HEK293 (cell line): ENCODE measurements around the gene ITPKC.

Experiments
- ZNF184 ChIP-seq: fragments of 450-650 bp; IDR thresholded peaks from 2 replicates; pipeline ENCODE4 v1.5.1; 2018; ENCODE audit warnings: missing biosample characterization, mild to moderate bottlenecking, missing genetic modification characterization
- ZNF354C ChIP-seq: fragments of 450-650 bp; formaldehyde crosslinking; IDR thresholded peaks from 2 replicates; pipeline ENCODE4 v1.5.1; 2016; ENCODE audit warnings: missing biosample characterization, missing genetic modification characterization, low read depth, borderline replicate concordance
- TF ChIP-seq, protein P1 (sequence below): fragments of 450-650 bp; formaldehyde crosslinking; IDR thresholded peaks from 2 replicates; pipeline ENCODE4 v1.5.1; 2016; ENCODE audit warnings: missing biosample characterization, missing genetic modification characterization
- TF ChIP-seq, protein P2 (sequence below): fragments of 450-650 bp; formaldehyde crosslinking; optimal IDR thresholded peaks from 2 replicates; pipeline ENCODE3; 2016; ENCODE audit warnings: missing biosample characterization, mild to moderate bottlenecking, missing genetic modification characterization
- TF ChIP-seq, protein P3 (sequence below): fragments of 450-650 bp; IDR thresholded peaks from 2 replicates; pipeline ENCODE4 v1.5.1; 2018; ENCODE audit warnings: missing biosample characterization, mild to moderate bottlenecking, missing genetic modification characterization

DNA sequence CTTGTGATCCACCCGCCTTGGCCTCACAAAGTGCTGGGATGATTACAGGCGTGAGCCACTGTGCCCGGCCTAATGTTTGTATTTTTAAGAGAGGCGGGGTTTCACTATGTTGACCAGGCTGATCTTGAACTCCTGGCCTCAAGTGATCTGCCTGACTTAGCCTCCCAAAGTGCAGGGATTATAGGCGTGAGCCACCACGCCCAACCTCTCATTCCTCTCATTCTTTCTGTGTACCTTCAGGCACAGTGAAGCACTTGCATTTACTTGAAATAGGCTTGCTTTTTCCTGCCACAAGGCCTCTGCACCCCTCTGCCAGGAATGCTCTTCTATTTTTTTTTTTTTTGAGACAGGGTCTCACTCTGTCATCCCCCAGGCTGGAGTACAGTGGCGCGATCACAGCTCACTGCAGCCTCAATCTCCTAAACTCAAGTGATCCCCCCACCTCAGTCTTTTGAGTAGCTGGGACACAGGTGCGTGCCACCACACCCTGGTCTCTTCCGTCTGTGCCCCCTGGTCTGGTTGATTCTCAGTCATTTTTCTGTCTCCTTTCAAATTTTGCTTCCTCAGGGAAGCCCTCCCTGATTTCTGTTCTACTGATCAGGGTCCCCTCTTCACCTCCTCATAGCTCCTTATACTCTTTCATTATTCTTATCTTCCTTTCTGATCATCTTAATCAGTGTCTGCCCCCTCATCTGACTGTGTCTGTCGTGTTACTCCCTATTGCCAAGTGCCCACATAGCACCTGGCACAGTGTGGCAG, 18.3 kb downstream of the ITPKC start:
- TF ChIP-seq, protein P1, sequence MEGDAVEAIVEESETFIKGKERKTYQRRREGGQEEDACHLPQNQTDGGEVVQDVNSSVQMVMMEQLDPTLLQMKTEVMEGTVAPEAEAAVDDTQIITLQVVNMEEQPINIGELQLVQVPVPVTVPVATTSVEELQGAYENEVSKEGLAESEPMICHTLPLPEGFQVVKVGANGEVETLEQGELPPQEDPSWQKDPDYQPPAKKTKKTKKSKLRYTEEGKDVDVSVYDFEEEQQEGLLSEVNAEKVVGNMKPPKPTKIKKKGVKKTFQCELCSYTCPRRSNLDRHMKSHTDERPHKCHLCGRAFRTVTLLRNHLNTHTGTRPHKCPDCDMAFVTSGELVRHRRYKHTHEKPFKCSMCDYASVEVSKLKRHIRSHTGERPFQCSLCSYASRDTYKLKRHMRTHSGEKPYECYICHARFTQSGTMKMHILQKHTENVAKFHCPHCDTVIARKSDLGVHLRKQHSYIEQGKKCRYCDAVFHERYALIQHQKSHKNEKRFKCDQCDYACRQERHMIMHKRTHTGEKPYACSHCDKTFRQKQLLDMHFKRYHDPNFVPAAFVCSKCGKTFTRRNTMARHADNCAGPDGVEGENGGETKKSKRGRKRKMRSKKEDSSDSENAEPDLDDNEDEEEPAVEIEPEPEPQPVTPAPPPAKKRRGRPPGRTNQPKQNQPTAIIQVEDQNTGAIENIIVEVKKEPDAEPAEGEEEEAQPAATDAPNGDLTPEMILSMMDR (tag by site-specific recombination), result no peak
- TF ChIP-seq ZNF354C (tag by site-specific recombination), result no peak
- no peak for TF ChIP-seq ZNF184 (tag by site-specific recombination)
- TF ChIP-seq, protein P2, sequence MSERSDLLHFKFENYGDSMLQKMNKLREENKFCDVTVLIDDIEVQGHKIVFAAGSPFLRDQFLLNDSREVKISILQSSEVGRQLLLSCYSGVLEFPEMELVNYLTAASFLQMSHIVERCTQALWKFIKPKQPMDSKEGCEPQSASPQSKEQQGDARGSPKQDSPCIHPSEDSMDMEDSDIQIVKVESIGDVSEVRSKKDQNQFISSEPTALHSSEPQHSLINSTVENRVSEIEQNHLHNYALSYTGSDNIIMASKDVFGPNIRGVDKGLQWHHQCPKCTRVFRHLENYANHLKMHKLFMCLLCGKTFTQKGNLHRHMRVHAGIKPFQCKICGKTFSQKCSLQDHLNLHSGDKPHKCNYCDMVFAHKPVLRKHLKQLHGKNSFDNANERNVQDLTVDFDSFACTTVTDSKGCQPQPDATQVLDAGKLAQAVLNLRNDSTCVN, result no peak
- TF ChIP-seq, protein P3, sequence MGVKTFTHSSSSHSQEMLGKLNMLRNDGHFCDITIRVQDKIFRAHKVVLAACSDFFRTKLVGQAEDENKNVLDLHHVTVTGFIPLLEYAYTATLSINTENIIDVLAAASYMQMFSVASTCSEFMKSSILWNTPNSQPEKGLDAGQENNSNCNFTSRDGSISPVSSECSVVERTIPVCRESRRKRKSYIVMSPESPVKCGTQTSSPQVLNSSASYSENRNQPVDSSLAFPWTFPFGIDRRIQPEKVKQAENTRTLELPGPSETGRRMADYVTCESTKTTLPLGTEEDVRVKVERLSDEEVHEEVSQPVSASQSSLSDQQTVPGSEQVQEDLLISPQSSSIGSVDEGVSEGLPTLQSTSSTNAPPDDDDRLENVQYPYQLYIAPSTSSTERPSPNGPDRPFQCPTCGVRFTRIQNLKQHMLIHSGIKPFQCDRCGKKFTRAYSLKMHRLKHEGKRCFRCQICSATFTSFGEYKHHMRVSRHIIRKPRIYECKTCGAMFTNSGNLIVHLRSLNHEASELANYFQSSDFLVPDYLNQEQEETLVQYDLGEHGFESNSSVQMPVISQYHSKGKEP (tag by site-specific recombination), result no peak
